Esophagus muscularis mucosa (tissue), 4 donors: ENCODE measurements around the gene ERF. TPM values are rescaled to one million over a fixed set of nuclear protein-coding genes. Genes with fewer than 3 reads are reported as not detected.
"Not testable (repeated sequence)": the region's sequence is repeated elsewhere in the genome, so short reads cannot be mapped to it uniquely, and the experiment has no call there.

Source experiments
- DNase-seq: peaks from one replicate; pipeline ENCODE4 v3.0.0-alpha.2; 2017; ENCODE audit errors: extremely low spot score
- H3K27ac ChIP-seq, 4 donors: fragments of 200-600 bp; sonication (generic); replicated peaks in 1 of 4; 1 replicate in 3 of 4; 2 replicates in 1 of 4; pipeline ENCODE4 v1.5.1; 2016 to 2019; ENCODE audit warnings: mild to moderate bottlenecking in 1 of 4
- H3K27me3 ChIP-seq, 4 donors: fragments of 200-600 bp; sonication (generic); one replicate each; pipeline versions ENCODE4 v1.5.1 to v1.6.0; 2016 to 2019
- H3K36me3 ChIP-seq, 4 donors: fragments of 200-600 bp; sonication (generic); one replicate each; pipeline ENCODE4 v1.5.1; 2016 to 2019
- H3K4me1 ChIP-seq, 4 donors: fragments of 200-600 bp; sonication (generic); one replicate each; pipeline ENCODE4 v1.5.1; 2016 to 2019
- H3K4me3 ChIP-seq, 4 donors: fragments of 200-600 bp; sonication (generic); 1 replicate in 2 of 4; 2 replicates in 2 of 4; pipeline ENCODE4 v1.5.1; 2016 to 2019; ENCODE audit warnings: mild to moderate bottlenecking in 4 of 4, moderate library complexity in 1 of 4
- H3K9me3 ChIP-seq, 4 donors: fragments of 200-600 bp; sonication (generic); 1 replicate in 3 of 4; 2 replicates in 1 of 4; pipeline ENCODE4 v1.5.1; 2016 to 2019
- EP300 ChIP-seq: sonication (generic); formaldehyde crosslinking; IDR thresholded peaks from one replicate; pipeline ENCODE4 v1.6.1; 2017; ENCODE audit warnings: antibody characterized with exemption
- POLR2A ChIP-seq: fragments of 450-650 bp; IDR thresholded peaks from one replicate; pipeline ENCODE4 v1.6.1; 2017; ENCODE audit warnings: antibody characterized with exemption, moderate library complexity, mild to moderate bottlenecking, low read depth
- POLR2AphosphoS5 ChIP-seq, 2 donors: sonication (generic); formaldehyde crosslinking; IDR thresholded peaks; one replicate each; pipeline ENCODE4 v1.6.1; 2017; ENCODE audit warnings: antibody characterized with exemption in 2 of 2
- WGBS: methylation state at CpG from one replicate; pipeline ENCODE4 v1.1.5; 2018; 5-methylcytosine and 5-hydroxymethylcytosine counted together
- intact Hi-C: fragments of 100-400 bp; cut with DNase I; formaldehyde crosslinking; loops from one replicate; pipeline ENCODE4 v1.15.1; 2023
- total RNA-seq, 4 donors: library from RNA; depleted of rRNA; stranded (reverse); fragments of >200 nt; gene quantifications; one replicate each; pipeline versions ENCODE4 v1.1.0 to v1.2.1, GENCODE V29; 2016
- TF ChIP-seq, protein P1 (sequence below), 3 experiments: fragments of 200-600 bp in 2 of 3; fragments of 450-650 bp in 1 of 3; sonication (generic) in 2 of 3; IDR thresholded peaks; one replicate each; pipeline ENCODE4 v1.5.1; 2017 to 2019; ENCODE audit warnings: antibody characterized with exemption in 3 of 3, mild to moderate bottlenecking in 2 of 3, moderate library complexity in 1 of 3

ERF gene
- total RNA-seq, 4 donors from 2014 or later, result 16.6 to 38.8 (median 35.5) TPM

DNA sequence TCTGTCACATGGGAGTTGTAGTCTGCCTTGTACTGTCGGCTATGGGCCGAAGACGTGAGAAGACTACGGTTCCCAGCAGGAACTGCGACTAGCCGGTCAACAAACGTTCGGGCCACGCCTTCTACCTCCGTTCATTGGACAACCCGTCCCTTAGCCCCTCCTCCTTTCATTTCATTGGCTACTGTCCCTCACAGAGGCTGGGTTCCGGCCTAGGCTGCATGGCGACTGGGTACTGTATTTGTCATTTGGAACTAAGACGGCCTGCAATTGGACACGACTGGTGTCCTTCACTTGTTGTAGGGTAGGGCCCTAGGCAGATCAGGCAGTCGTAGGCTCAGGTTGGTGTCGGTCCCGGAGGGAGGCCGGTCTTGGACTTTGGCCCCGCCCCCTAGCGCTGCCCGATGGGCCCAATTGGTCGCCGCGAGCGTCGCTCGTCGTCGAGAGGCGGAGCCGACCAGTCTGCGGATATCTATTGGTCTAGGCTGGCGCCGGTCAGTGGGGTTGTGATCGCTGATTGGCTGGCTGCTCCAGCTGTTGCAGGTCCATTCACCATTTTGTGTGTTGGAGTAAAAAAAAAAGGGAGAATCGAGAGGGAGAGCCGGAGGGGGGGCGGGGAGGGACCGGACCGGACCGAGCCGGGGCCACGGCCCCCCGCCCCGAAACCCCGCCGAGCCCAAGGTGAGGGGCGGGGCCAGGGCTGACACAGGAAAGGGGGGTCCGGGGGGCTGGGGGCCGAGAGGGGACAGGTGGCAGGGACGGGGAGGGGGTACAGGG is 14.0 kb upstream of the ERF start, which contains the start of gene CIC:
Gene CIC, plus strand, starts transcription at position 549 of the 774 bp plus-strand sequence. CDS start 2,532 bp downstream, outside the sequence.
- H3K9me3 ChIP-seq, result no peaks in the 10 kb centered on the region
- 1% methylated on average over 50 of the region's 52 CpGs for WGBS
- TF ChIP-seq POLR2AphosphoS5 (IDR thresholded peaks at IDR 0.05) (peak in 1 of 2 donors; percentile 74), EP300 (no peak), POLR2A (no peak)
- TF ChIP-seq, protein P1, sequence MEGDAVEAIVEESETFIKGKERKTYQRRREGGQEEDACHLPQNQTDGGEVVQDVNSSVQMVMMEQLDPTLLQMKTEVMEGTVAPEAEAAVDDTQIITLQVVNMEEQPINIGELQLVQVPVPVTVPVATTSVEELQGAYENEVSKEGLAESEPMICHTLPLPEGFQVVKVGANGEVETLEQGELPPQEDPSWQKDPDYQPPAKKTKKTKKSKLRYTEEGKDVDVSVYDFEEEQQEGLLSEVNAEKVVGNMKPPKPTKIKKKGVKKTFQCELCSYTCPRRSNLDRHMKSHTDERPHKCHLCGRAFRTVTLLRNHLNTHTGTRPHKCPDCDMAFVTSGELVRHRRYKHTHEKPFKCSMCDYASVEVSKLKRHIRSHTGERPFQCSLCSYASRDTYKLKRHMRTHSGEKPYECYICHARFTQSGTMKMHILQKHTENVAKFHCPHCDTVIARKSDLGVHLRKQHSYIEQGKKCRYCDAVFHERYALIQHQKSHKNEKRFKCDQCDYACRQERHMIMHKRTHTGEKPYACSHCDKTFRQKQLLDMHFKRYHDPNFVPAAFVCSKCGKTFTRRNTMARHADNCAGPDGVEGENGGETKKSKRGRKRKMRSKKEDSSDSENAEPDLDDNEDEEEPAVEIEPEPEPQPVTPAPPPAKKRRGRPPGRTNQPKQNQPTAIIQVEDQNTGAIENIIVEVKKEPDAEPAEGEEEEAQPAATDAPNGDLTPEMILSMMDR (IDR thresholded peaks at IDR 0.05), result peak in 1 of 3 experiments; percentile 31
- H3K4me1 ChIP-seq, result peaks cover 25 to 48% (median 41%) of the 10 kb centered on the region in 4 donors
- DNase-seq, result peak; percentile 100
- H3K36me3 ChIP-seq, result peaks cover 19 to 24% (median 24%) of the 10 kb centered on the region in 4 donors
- H3K27me3 ChIP-seq, result no peaks in the 10 kb centered on the region
- intact Hi-C loops, result no loop called here
- H3K27ac ChIP-seq, result peak within 1 kb of the TSS; percentile 93 to 99 (median 96)
- peak within 1 kb of the TSS; percentile 70 to 77 (median 73) for H3K4me3 ChIP-seq

DNA sequence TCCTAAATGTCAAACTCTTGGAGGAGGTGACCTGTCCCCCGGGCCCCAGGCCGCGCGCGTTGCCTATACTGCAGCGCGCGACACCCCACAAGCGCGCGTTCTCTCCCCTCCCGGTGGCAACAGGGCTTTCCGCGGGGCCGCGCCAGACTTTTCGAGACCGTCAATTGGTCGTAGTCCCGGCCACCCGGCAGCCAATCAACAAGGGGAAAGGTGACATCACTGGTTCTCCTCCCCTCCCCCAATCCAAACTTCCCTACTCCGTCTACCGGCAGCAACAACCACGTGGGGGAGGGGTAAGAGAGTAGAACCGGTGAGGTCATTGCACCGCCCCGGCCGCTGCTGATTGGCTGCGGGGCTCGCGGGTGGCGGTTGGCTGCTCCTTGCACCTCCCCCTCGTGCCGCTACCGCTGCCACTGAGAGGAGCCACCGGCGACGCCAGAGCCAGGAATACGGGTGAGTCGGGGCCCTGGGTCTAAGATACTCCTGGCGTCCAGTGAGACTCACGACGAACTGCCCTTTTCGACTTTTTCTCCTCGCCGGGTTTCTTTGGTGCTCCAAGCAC is 13.3 kb upstream of the ERF start:
- Histone ChIP-seq H3K27me3 (no peaks in the 10 kb centered on the region), H3K4me1 (peaks cover 25 to 44% (median 37%) of the 10 kb centered on the region in 4 donors), H3K9me3 (no peaks in the 10 kb centered on the region), H3K36me3 (peaks cover 12 to 18% (median 17%) of the 10 kb centered on the region in 4 donors), H3K4me3 (peak overlapping the region; percentile 65 to 76 (median 70)), H3K27ac (peak overlapping the region; percentile 92 to 99 (median 96))
- peak; percentile 92 to 96 for TF ChIP-seq POLR2AphosphoS5 (IDR thresholded peaks at IDR 0.05)
- no peak for TF ChIP-seq EP300
- TF ChIP-seq, protein P1 (IDR thresholded peaks at IDR 0.05), result no peak
- peak; percentile 58 for TF ChIP-seq POLR2A
- intact Hi-C loops, result no loop called here
- under 1% methylated on average over 21 of the region's 46 CpGs for WGBS
- peak; percentile 100 for DNase-seq

GRCh38 chr19:42267644-42268141 is 12.8 kb upstream of the ERF start:
- Histone ChIP-seq H3K36me3 (peaks cover 7 to 12% (median 12%) of the 10 kb centered on the region in 4 donors), H3K4me3 (peak overlapping the region; percentile 65 to 76 (median 70)), H3K27ac (peak overlapping the region; percentile 92 to 99 (median 96)), H3K9me3 (no peaks in the 10 kb centered on the region), H3K4me1 (peaks cover 25 to 40% (median 35%) of the 10 kb centered on the region in 4 donors), H3K27me3 (no peaks in the 10 kb centered on the region)
- no peak for TF ChIP-seq EP300
- TF ChIP-seq, protein P1 (IDR thresholded peaks at IDR 0.05), result no peak
- TF ChIP-seq POLR2A, result no peak
- no peak for TF ChIP-seq POLR2AphosphoS5 (IDR thresholded peaks at IDR 0.05)
- WGBS, result 7% methylated on average over 13 of the region's 13 CpGs
- no peak for DNase-seq
- intact Hi-C loops, result no loop called here

- Histone ChIP-seq H3K4me1 (peaks cover 25 to 34% (median 33%) of the 10 kb centered on the region in 4 donors), H3K27ac (peak overlapping the region in 2 of 4 donors; percentile 95 to 99)
- DNase-seq, H3K4me3 ChIP-seq, H3K27me3 ChIP-seq, H3K36me3 ChIP-seq, H3K9me3 ChIP-seq, intact Hi-C loops: not testable (repeated sequence)
- WGBS, result 90% methylated on average over 25 of the region's 25 CpGs
These were observed 12.1 kb upstream of the ERF start for GRCh38 chr19:42266928-42267603.

GRCh38 chr19:42266105-42266504 is 11.2 kb upstream of the ERF start:
- H3K4me3 ChIP-seq, H3K36me3 ChIP-seq, H3K27me3 ChIP-seq, H3K9me3 ChIP-seq, DNase-seq, intact Hi-C loops, H3K27ac ChIP-seq: not testable (repeated sequence)
- peaks cover 19 to 25% (median 23%) of the 10 kb centered on the region in 4 donors for H3K4me1 ChIP-seq
- 92% methylated on average over 4 of the region's 4 CpGs for WGBS
